ENCODE measurements around the gene GPRC5A. TPM values are rescaled to one million over a fixed set of nuclear protein-coding genes. Genes with fewer than 3 reads are reported as not detected.

Gene GPRC5A
- total and polyA plus RNA-seq, 2 of the 4 experiments (the other 2 are of a cell fraction): 49.6 to 201 TPM

- TF ChIP-seq, protein P1, sequence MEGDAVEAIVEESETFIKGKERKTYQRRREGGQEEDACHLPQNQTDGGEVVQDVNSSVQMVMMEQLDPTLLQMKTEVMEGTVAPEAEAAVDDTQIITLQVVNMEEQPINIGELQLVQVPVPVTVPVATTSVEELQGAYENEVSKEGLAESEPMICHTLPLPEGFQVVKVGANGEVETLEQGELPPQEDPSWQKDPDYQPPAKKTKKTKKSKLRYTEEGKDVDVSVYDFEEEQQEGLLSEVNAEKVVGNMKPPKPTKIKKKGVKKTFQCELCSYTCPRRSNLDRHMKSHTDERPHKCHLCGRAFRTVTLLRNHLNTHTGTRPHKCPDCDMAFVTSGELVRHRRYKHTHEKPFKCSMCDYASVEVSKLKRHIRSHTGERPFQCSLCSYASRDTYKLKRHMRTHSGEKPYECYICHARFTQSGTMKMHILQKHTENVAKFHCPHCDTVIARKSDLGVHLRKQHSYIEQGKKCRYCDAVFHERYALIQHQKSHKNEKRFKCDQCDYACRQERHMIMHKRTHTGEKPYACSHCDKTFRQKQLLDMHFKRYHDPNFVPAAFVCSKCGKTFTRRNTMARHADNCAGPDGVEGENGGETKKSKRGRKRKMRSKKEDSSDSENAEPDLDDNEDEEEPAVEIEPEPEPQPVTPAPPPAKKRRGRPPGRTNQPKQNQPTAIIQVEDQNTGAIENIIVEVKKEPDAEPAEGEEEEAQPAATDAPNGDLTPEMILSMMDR (conservative IDR thresholded peaks at IDR 0.05; ENCODE audit: low read depth, low read length): 0 out of 2 replicates have a peak, but pooled peaks have one; percentile 1
- TF ChIP-seq MAZ (IDR thresholded peaks at IDR 0.05; ENCODE audit: borderline replicate concordance, low read depth, low read length): no peak
Observed at GRCh38 chr12:12901158-12901791, 9.9 kb downstream of the GPRC5A start (continued).

GRCh38 chr12:12902036-12902435, 10.7 kb downstream of the GPRC5A start:
- intact Hi-C loops (cut with micrococcal nuclease) (no loop called here), dilution Hi-C loops (cut with HindIII; ENCODE audit: low sequenced_read_pairs, unreplicated experiment) (no loop called here), in situ Hi-C loops (cut with MboI; ENCODE audit: low sequenced_read_pairs) (loop anchor here (25.0 kb wide), 1 partner anchor 635 kb away; no protein-coding TSS in a partner anchor)
- ATAC-seq (ENCODE audit: low read depth) (no peak; the same call in 1 of the 2 replicates), DNase-seq (peak; percentile 74)
- peaks cover 15% of the 10 kb centered on the region; the same call in 1 of the 2 replicates for H3K36me3 ChIP-seq (ENCODE audit: control insufficient read depth, insufficient read depth, low read length)
- peak overlapping the region; percentile 65 for H3K56ac ChIP-seq (ENCODE audit: extremely low read depth, insufficient read depth, low read length)
- POLR2A ChIA-PET (ENCODE audit: unreplicated experiment): no interaction called here
- H4K20me1 ChIP-seq (ENCODE audit: insufficient read depth, low read length): peaks cover 29% of the 10 kb centered on the region
- peak overlapping the region; percentile 92 for H3K23ac ChIP-seq (ENCODE audit: low read depth, low read length)
- peak overlapping the region; percentile 83 for H3K4me2 ChIP-seq (ENCODE audit: low read depth, low read length)
- H2AK5ac ChIP-seq (ENCODE audit: low read depth, low read length): peak overlapping the region; percentile 82
- peak; percentile 89 for TF ChIP-seq CEBPB (IDR thresholded peaks at IDR 0.05; ENCODE audit: low read depth, low read length)
- no peak for TF ChIP-seq ELK1 (IDR thresholded peaks at IDR 0.05; ENCODE audit: borderline replicate concordance, low read depth, low read length)
- TF ChIP-seq MXI1 (IDR thresholded peaks at IDR 0.05; ENCODE audit: borderline replicate concordance, low read depth, low read length): no peak
- peak; percentile 21; the same call in 1 of the 2 replicates for TF ChIP-seq FOS (IDR thresholded peaks at IDR 0.05; ENCODE audit: low read depth, low read length)
- no peak overlapping the region for H2AFZ ChIP-seq (replicated peaks; ENCODE audit: low read length, poor library complexity)
- H3K4ac ChIP-seq (ENCODE audit: low read depth, low read length): peak overlapping the region; percentile 91
- peak overlapping the region; percentile 81 for H3K27ac ChIP-seq (ENCODE audit: insufficient read depth, low read length)
- peaks cover 23 to 71% of the 10 kb centered on the region in 2 experiments; a peak in 3 of 4 replicates for H3K79me1 ChIP-seq (ENCODE audit: low read depth in 1 of 2, low read length in 2 of 2)
- peak overlapping the region; percentile 84 for H2BK120ac ChIP-seq (ENCODE audit: low read depth, low read length)
- peak overlapping the region; percentile 81 for H2AK9ac ChIP-seq (replicated peaks; ENCODE audit: low read depth, low read length, poor library complexity)
- peak overlapping the region; percentile 7; the same call in 1 of the 2 replicates for H3K9ac ChIP-seq (ENCODE audit: low read depth, low read length)
- peak overlapping the region; percentile 74 for H4K5ac ChIP-seq (ENCODE audit: low read depth, low read length)
- CTCF ChIA-PET: no interaction called here
- peak overlapping the region; percentile 84 for H3K14ac ChIP-seq (replicated peaks; ENCODE audit: low read depth, low read length)
- no peaks in the 10 kb centered on the region for H3K9me3 ChIP-seq (ENCODE audit: control insufficient read depth, insufficient read depth, low read length)
- H4K8ac ChIP-seq (ENCODE audit: low read depth in 2 of 2, low read length in 2 of 2): peak overlapping the region in 1 of 2 experiments; percentile 79; a peak in 2 of 4 replicates
- no TSS peak for BruUV-seq (replicated peaks)
- H2BK20ac ChIP-seq (ENCODE audit: low read depth, low read length): peak overlapping the region; percentile 96
- peak overlapping the region; percentile 93 for H2BK5ac ChIP-seq (ENCODE audit: low read depth, low read length, poor library complexity, severe bottlenecking)
- H4K91ac ChIP-seq (ENCODE audit: insufficient read depth, low read depth, low read length): peak overlapping the region; percentile 64; the same call in 1 of the 2 replicates
- peak overlapping the region; percentile 61; the same call in 2 of the 3 replicates for H2BK15ac ChIP-seq (ENCODE audit: low read depth, low read length)
- peaks cover 30% of the 10 kb centered on the region for H3K9me1 ChIP-seq (ENCODE audit: insufficient read depth, low read length)
- H3K27me3 ChIP-seq (ENCODE audit: control insufficient read depth, insufficient read depth, low read length): no peaks in the 10 kb centered on the region
- H3K4me3 ChIP-seq (ENCODE audit: insufficient read depth, low read depth, low read length): peak overlapping the region; percentile 1; the same call in 1 of the 2 replicates
- peak overlapping the region; percentile 26; the same call in 1 of the 2 replicates for H3K18ac ChIP-seq (ENCODE audit: low read depth, low read length)
- H3K4me1 ChIP-seq (ENCODE audit: control insufficient read depth, insufficient read depth, low read length): peaks cover 29% of the 10 kb centered on the region
